Measurements from ENCODE around the gene MAPT.

DNA sequence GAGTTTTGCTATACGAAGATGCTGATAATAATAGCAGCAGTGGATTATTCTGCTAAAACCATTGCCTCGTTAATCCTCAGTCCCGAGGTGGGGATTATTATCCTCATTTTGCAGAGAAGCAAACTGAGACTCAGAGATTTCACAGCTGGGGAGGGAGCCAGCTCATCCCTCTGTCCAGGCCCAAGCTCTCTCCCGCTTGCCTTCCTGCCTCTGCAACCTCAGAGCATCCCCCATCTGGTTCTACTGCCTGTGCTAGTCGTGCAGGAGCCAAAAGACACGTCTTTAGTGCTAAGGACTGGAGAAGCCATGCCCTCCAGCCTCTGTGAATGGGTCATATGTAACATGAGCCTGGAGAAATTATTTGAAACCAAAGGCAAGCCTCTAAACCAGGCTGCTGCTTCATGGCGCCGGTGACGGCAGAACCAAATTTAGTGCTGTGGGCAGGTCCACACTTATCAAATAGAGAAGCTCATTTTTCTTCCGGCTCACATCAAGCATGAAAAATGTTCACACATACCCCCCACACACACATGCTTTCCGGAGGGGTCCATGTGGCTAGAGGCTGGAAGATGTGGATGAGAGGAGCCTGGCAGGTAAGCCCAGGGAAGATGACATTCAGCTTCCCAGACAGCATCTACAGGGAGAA, 13.5 kb downstream of the MAPT start:
- TF ChIP-seq, protein P1, sequence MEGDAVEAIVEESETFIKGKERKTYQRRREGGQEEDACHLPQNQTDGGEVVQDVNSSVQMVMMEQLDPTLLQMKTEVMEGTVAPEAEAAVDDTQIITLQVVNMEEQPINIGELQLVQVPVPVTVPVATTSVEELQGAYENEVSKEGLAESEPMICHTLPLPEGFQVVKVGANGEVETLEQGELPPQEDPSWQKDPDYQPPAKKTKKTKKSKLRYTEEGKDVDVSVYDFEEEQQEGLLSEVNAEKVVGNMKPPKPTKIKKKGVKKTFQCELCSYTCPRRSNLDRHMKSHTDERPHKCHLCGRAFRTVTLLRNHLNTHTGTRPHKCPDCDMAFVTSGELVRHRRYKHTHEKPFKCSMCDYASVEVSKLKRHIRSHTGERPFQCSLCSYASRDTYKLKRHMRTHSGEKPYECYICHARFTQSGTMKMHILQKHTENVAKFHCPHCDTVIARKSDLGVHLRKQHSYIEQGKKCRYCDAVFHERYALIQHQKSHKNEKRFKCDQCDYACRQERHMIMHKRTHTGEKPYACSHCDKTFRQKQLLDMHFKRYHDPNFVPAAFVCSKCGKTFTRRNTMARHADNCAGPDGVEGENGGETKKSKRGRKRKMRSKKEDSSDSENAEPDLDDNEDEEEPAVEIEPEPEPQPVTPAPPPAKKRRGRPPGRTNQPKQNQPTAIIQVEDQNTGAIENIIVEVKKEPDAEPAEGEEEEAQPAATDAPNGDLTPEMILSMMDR (IDR thresholded peaks at IDR 0.05), result no peak
- no peak for TF ChIP-seq POLR2A (IDR thresholded peaks at IDR 0.05)

Data from prostate gland (tissue), 2 donors.